ENCODE results near the gene OSBPL10. TPM values are rescaled to one million over a fixed set of nuclear protein-coding genes. Genes with fewer than 3 reads are reported as not detected.

OSBPL10 gene
- total and polyA plus RNA-seq, 2 of the 8 experiments (the other 6 are each of a cell fraction or from before 2014, with no cell fraction given), result 26.2 to 86.7 TPM

DNA sequence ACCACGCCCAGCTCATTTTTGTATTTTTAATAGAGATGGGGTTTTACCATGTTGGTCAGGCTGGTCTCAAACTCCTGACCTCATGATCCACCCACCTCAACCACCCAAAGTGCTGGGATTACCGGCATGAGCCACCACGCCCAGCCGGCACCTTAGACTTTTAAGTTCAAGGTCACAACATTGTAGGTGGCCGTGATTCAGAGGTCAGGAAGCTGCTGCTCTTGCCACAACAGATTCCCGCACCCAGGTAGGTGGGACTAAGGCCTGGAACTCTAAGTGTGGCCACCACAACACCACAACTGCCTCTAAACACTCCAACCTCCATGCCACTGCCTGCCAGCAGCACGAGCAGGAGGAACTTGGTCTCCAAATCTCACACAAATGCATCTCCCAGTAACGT lies 251.5 kb downstream of the OSBPL10 start:
- CTCF ChIA-PET (ENCODE audit: partially characterized antibody), result interaction anchor here (1.3 kb wide), 1 partner anchor 446 kb away, joined by 4 read pairs; no protein-coding TSS in a partner anchor
- H4K8ac ChIP-seq (ENCODE audit: extremely low read depth, insufficient read depth, low read length), result no peak overlapping the region
- no peak overlapping the region for H2BK20ac ChIP-seq (ENCODE audit: low read length)
- H3K79me1 ChIP-seq (ENCODE audit: low read depth, low read length), result no peaks in the 10 kb centered on the region; the same call in 1 of the 2 replicates
- H2BK15ac ChIP-seq (ENCODE audit: low read length), result no peak overlapping the region
- no peak overlapping the region for H3K56ac ChIP-seq (replicated peaks; ENCODE audit: insufficient read length, low read depth, low read length)
- no peaks in the 10 kb centered on the region for H3K23me2 ChIP-seq (ENCODE audit: low read depth, low read length)
- WGBS, 2 experiments (ENCODE audit: extremely low coverage in 1 of 2, insufficient coverage in 1 of 2, insufficient read length in 1 of 2, insufficient replicate concordance in 2 of 2, low coverage in 1 of 2, low lambda C conversion rate in 2 of 2, missing lambda C conversion rate in 1 of 2), result 81% methylated on average over 8 of the region's 8 CpGs; no CpG with 5 or more reads in 1 of the 2 experiments
- H2BK120ac ChIP-seq (replicated peaks; ENCODE audit: low read depth, low read length), result no peak overlapping the region
- no peak overlapping the region for H4K91ac ChIP-seq (replicated peaks; ENCODE audit: insufficient read length, low read length)
- no peak overlapping the region for H2BK12ac ChIP-seq (ENCODE audit: low read depth, low read length)
- no peaks in the 10 kb centered on the region for H4K20me1 ChIP-seq (replicated peaks in 1 of 2; ENCODE audit: control insufficient read depth in 1 of 2, insufficient read depth in 2 of 2, low read length in 2 of 2)
- H3K79me2 ChIP-seq (ENCODE audit: control insufficient read depth in 1 of 2, insufficient read depth in 2 of 2, low read length in 2 of 2), result no peaks in the 10 kb centered on the region
- H3K9me3 ChIP-seq (ENCODE audit: insufficient read depth in 2 of 2, low read depth in 1 of 2, low read length in 1 of 2), result no peaks in the 10 kb centered on the region
- no peak overlapping the region for H3K23ac ChIP-seq (ENCODE audit: insufficient read length)
- no peak overlapping the region for H3K14ac ChIP-seq (ENCODE audit: insufficient read length)
- no peak overlapping the region for H2AK5ac ChIP-seq (ENCODE audit: low read depth, low read length)
- H3K4me2 ChIP-seq (ENCODE audit: insufficient read depth in 1 of 2, low read depth in 2 of 2, low read length in 2 of 2), result no peak overlapping the region
- H3K4ac ChIP-seq (replicated peaks; ENCODE audit: insufficient read length, low read depth, low read length), result no peak overlapping the region
- H2BK5ac ChIP-seq (ENCODE audit: low read depth, low read length), result no peak overlapping the region
- peaks cover 0 to under 1% (median under 1%) of the 10 kb centered on the region in 4 experiments; a peak in 2 of 7 replicates for H3K4me1 ChIP-seq (replicated peaks in 1 of 4; ENCODE audit: control insufficient read depth in 3 of 4, insufficient read depth in 4 of 4, low read length in 3 of 4)
- FAIRE-seq (no peak), DNase-seq (ENCODE audit: low read depth in 1 of 2, low spot score in 2 of 2) (no peak)
- POLR2A ChIA-PET (ENCODE audit: partially characterized antibody), result no interaction called here
- H3K27ac ChIP-seq (ENCODE audit: low read depth, low read length), result no peak overlapping the region
- no peak overlapping the region for H3K9ac ChIP-seq (replicated peaks in 1 of 4; ENCODE audit: extremely low read depth in 1 of 4, low read depth in 3 of 4, low read length in 3 of 4)
- H2AFZ ChIP-seq (ENCODE audit: low read length), result no peak overlapping the region
- no peaks in the 10 kb centered on the region for H3K36me3 ChIP-seq (ENCODE audit: control insufficient read depth in 2 of 4, insufficient read depth in 4 of 4, low read length in 3 of 4)
- H3K27me3 ChIP-seq (replicated peaks in 1 of 4; ENCODE audit: control insufficient read depth in 3 of 4, extremely low read depth in 1 of 4, insufficient read depth in 3 of 4, low read length in 3 of 4), result no peaks in the 10 kb centered on the region
- H4K5ac ChIP-seq (ENCODE audit: insufficient read length, low read depth, low read length), result no peak overlapping the region
- no peak overlapping the region for H3K18ac ChIP-seq (ENCODE audit: extremely low read depth, low read length)
- H3K4me3 ChIP-seq (ENCODE audit: extremely low read depth in 1 of 4, insufficient read depth in 2 of 4, low read depth in 3 of 4, low read length in 4 of 4), result no peak overlapping the region
- no peak for TF ChIP-seq RNF2 (IDR thresholded peaks at IDR 0.05; ENCODE audit: borderline replicate concordance, low read depth, low read length, missing control alignments, poor library complexity, severe bottlenecking)
- TF ChIP-seq RAD21 (IDR thresholded peaks at IDR 0.05 in 1 of 2, conservative IDR thresholded peaks at IDR 0.05 in 1 of 2; ENCODE audit: low read depth in 2 of 2, low read length in 2 of 2), result no peak
- TF ChIP-seq EP300 (IDR thresholded peaks at IDR 0.05; ENCODE audit: borderline replicate concordance in 1 of 2, low read depth in 2 of 2, low read length in 2 of 2), result no peak
- no peak for TF ChIP-seq EGR1 (IDR thresholded peaks at IDR 0.05; ENCODE audit: borderline replicate concordance, low read depth, low read length)
- TF ChIP-seq TAF7 (optimal IDR thresholded peaks at IDR 0.05; ENCODE audit: borderline replicate concordance, low read depth, low read length), result no peak
- TF ChIP-seq TCF12 (IDR thresholded peaks at IDR 0.05; ENCODE audit: low read depth, low read length), result no peak
- no peak for TF ChIP-seq EZH2 (IDR thresholded peaks at IDR 0.05; ENCODE audit: low read depth, low read length, severe bottlenecking)
- TF ChIP-seq, protein P1, sequence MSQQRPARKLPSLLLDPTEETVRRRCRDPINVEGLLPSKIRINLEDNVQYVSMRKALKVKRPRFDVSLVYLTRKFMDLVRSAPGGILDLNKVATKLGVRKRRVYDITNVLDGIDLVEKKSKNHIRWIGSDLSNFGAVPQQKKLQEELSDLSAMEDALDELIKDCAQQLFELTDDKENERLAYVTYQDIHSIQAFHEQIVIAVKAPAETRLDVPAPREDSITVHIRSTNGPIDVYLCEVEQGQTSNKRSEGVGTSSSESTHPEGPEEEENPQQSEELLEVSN (IDR thresholded peaks at IDR 0.05), result no peak
- no peak for TF ChIP-seq BACH1 (IDR thresholded peaks at IDR 0.05; ENCODE audit: low read length)
- TF ChIP-seq SIN3A (conservative IDR thresholded peaks at IDR 0.05 in 1 of 2, IDR thresholded peaks at IDR 0.05 in 1 of 2; ENCODE audit: low read depth in 1 of 2, low read length in 2 of 2), result no peak
- TF ChIP-seq SAP30 (IDR thresholded peaks at IDR 0.05; ENCODE audit: insufficient read depth, insufficient replicate concordance, low read length), result no peak
- TF ChIP-seq KDM1A (IDR thresholded peaks at IDR 0.05; ENCODE audit: borderline replicate concordance, low read length), result no peak
